DMS 273 treated with DMSO at 0.1 percent for 48 hours (cell line): ENCODE measurements around the gene HLA-DRB5.
"Not testable (repeated sequence)": the region's sequence is repeated elsewhere in the genome, so short reads cannot be mapped to it uniquely, and the experiment has no call there.

Experiments
- DNase-seq: peaks from one replicate; lab custom pipeline; 2025; lab: John Stamatoyannopoulos, UW

HLA-DRB5 gene

DNA sequence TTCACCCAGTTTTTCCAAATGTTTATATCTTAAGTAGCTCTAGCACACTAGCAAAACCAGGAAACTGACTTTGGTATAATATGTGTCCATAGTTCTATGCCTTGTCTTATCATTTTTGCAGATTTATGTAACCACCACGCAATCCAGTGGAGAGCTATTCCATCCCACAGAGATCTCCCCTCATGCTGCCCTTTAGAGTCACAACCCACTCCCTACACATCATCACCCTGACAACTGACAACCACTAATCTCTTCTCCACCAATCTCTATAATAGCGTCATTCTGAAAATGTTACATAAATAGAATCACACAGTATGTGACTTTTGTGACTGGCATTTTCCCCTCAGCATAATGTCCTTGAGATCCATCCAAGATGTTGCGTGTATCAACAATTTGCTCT, 29.1 kb downstream of the HLA-DRB5 start:
- DNase-seq, result no peak

DNA sequence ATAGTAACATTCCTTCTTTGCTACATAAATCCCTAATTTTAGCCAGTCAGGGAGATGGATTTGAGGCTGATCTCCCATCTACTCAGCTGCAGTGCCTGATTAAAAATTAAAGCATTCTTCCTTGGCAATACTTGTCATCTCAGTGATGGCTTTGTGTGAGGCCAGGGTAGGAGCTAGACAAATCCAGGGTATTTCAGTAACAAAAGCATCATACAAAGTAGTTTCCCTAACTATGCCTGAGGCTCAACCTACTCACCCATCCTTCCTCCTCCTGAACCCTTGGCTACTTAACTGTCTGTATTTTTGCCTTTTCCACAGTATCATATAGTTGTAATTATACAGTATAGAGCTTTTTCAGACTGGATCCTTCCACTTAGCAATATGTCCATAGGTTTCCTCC, 37.7 kb downstream of the HLA-DRB5 start:
- no peak for DNase-seq

DNA sequence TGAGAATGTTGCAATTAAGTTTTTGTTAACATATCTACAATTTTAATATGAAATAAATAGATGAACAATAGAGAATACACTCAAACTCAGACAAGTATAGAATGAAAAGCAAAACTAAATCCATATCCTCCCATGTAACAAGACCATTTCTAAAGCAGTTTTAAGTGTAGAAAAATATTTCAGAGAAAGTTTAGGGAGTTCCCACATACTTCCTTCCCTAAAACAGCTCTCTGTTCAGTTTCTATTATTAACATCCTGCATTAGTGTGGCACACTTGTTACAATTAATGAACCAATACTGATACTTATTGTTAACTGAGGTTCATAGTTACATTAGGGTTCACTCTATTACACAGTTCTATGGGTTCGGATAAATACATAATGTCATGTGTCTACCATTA, 38.4 kb downstream of the HLA-DRB5 start:
- DNase-seq, result no peak

DNA sequence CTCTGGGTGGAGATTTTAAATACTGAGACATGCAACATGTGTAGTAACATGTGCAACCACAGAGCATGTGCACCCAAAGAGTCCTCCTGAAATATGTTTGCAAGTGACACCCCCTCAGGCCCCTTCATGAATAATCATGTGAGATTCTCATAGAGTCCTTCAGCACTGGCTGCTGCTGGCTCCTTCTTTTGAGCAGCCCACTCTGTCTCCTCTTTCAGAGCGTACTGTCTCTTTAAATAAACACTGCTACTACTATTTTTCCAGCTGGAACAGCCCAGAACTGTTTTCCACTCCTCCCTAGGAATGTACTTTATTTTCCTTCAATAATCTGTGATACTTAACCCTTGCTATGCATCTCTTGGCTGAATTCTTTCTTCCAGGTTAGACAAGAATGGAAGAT, 42.0 kb downstream of the HLA-DRB5 start:
- DNase-seq, result no peak

DNA sequence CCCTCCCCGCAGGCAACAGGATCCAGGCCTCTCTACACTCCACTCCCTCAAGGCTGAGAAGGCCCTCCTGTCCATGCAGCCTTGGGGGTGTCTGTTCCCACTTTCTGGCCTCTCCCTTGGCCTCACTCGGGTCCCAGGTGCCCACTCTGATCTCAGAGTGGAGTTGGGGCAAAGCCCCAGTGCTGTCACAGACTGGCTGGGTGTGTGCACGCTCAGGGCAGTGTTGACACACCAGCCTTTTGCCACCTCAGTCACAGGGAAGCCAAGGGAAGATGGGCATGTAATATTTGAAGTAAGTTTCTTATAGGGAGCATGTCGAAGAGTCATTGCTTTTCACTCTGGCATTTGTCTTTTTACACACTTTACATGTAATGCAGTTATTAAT, 45.5 kb downstream of the HLA-DRB5 start:
- no peak for DNase-seq

DNA sequence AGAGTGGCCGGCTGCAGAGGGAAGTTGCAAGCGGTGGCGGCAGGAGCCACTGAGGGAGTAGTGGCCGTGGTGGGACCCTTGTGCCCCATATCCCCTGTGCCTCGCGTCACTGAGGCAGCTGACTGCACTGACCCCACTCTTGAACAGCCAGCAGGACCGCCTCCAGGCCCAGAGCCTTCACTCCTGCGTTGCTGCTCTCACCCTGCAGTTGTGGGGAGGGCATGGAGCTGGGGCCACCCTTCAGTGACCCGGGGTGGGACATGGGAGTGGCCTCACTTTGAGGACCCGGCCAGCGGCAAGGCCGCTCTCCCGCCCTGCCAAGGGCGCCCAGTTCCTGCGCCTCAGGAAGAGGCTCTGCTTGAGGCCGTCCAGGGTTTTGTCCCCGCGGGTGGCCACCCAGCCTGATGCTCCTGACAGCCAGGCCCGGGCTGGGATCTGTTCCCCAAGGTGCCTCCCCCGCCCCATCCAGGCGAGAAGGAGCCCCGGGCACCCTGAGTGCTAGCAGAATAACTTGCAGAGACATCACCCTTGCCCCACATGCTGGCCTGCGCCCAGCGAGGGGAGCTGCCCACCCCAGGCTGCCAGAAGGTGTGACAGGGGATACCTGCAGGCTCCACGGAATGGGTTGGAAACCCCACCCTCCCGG, 46.0 kb downstream of the HLA-DRB5 start:
- no peak for DNase-seq

DNA sequence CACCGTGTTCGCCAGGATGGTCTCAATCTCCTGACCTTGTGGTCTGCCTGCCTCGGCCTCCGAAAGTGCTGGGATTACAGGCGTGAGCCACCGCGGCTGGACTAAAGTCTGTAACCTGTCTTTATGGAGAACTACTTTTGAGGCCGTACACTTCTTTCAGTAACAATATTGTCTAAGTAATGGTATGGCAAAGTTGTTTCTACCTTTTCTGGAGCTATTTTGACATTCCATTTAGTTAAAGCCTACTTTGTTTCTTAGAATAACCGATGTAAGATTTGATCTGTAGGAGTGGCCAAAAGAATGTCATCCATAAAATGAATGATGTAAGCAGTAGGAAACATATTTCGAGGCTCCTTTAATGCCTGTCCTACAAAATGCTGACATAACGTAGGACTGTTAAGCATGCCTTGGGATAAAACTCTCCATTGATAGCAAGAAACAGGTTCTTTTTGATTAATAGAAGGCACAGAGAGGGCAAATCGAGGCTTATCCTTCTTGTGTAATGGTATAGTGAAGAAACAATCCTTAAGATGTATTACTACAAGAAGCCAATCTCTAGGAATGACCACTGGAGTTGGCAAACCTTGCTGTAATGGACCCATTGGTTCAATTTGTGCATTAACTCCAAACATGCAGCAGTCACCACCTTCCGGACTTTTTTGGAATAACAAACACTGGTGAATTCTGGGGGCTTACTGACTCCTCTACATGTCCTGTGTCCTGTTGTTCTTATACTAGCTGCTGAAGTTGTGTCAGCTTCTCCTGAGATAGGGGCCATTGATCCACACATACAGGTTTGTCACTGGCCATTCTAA, 54.5 kb downstream of the HLA-DRB5 start:
- DNase-seq, result no peak

DNA sequence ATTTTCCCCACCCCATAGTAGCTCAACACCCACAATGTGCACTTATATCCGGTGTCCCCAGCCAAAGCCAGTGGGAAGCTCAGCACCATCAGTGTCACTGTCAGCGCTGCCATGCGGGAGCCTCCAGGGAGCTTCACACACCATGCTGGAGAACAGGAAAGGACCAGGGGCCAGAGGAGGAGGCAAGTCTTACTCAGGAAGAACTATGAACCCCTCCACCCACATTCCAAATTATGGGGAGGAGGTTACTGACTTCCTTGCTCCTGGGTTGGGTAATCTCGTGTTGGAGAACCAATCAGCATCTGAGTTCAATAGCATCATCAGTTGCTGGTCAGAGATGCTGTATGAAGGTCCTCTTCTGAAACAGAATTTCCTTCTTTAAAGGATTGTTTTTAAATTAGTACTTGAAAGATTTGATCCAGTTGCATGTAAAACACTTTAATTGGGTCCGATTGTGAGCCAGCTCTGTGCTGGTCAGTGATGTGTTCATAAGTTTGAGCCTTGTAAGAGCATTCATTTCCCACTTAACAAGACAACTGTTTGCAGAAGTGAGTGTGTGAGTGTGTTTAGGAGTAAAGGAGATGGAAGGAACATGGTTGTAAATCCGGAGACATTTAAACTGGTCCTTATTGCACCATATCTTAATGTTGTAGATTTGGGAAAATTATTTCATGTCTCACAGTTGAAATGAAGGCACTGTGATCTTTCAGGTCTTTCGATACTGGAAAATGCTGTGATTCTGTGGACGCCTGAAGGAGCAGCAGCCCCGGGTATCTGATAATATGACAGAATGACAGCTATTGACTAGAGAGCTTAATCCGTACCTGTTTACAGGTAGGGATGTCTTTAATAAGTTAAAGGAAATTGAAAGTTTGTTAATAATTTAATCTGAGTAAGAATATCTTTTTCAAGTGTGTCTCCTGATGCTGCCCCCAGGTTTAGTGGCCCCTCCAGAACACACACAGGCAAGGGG, 56.4 kb downstream of the HLA-DRB5 start:
- DNase-seq, result not testable (repeated sequence)

DNA sequence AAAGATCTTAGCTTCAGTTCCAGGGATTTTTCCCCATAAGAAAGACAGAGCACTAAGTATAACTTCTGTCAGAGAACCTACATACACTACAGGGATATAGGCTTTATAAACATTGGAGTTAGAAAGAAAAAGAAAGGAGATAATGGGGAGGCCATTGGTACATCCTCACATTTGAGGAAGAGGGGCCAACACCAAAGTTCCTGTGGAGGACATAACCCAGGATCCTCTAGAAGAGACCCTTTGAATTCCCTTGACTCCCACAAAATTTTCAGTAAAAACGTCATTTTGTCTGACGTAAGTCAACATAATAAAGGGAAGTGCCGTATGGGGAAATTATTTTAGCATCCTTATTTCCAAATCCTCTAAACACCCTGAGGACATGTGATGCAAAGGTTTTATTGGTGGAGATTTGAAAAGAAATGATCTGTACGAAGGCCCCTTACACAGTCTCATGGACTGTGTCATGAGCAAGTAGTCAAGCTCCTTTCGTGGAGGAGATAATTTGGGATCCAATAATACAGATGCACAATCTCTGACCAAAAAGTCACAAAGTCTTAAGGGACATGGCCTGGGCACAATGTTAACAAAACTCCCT, 57.2 kb downstream of the HLA-DRB5 start:
- DNase-seq, result no peak

DNA sequence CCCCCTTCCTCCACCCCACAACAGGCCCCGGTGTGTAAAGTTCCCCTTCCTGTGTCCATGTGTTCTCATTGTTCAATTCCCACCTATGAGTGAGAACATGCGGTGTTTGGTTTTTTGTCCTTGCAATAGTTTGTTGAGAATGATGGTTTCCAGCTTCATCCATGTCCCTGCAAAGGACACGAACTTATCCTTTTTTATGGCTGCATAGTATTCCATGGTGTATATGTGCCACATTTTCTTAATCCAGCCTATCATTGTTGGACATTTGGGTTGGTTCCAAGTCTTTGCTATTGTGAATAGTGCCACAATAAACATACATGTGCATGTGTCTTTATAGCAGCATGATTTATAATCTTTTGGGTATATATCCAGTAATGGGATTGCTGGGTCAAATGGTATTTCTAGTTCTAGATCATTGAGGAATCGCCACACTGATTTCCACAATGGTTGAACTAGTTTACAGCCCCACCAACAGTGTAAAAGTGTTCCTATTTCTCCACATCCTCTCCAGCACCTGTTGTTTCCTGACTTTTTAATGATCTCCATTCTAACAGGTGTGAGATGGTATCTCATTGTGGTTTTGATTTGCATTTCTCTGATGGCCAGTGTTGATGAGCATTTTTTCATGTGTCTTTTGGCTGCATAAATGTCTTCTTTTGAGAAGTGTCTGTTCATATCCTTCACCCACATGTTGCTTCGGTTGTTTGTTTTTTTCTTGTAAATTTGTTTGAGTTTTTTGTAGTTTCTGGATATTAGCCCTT, 62.2 kb downstream of the HLA-DRB5 start:
- not testable (repeated sequence) for DNase-seq
